ENCODE results near the gene DDX47.

Gene DDX47

GRCh38 chr12:12877781-12878455 is 64.8 kb downstream of the DDX47 start:
- TF ChIP-seq CTCF (IDR thresholded peaks at IDR 0.05; ENCODE audit: low read depth, low read length, missing control alignments), result no peak
- in situ Hi-C loops (cut with HindIII; ENCODE audit: low sequenced_read_pairs), result no loop called here
- H3K4me3 ChIP-seq (ENCODE audit: low read depth, low read length), result no peak overlapping the region
- no peak for DNase-seq (ENCODE audit: low read depth)
